GM18858 (cell line): Measurements from ENCODE around the gene SCD5.

Source experiments
- ATAC-seq: cut with Tn5 transposase; IDR thresholded peaks from one replicate; pipeline ENCODE4 v1.9.1; 2021; ENCODE audit not compliant: unreplicated experiment

Gene SCD5

GRCh38 chr4:82797405-82798111 lies 1.0 kb downstream of the SCD5 start:
- no peak for ATAC-seq

- no peak for ATAC-seq
Measured at GRCh38 chr4:82797040-82797404, 1.6 kb downstream of the SCD5 start.

GRCh38 chr4:82792912-82793649 lies 5.5 kb downstream of the SCD5 start:
- ATAC-seq: no peak

- no peak for ATAC-seq
Measured at GRCh38 chr4:82791179-82791578, 7.4 kb downstream of the SCD5 start.

DNA sequence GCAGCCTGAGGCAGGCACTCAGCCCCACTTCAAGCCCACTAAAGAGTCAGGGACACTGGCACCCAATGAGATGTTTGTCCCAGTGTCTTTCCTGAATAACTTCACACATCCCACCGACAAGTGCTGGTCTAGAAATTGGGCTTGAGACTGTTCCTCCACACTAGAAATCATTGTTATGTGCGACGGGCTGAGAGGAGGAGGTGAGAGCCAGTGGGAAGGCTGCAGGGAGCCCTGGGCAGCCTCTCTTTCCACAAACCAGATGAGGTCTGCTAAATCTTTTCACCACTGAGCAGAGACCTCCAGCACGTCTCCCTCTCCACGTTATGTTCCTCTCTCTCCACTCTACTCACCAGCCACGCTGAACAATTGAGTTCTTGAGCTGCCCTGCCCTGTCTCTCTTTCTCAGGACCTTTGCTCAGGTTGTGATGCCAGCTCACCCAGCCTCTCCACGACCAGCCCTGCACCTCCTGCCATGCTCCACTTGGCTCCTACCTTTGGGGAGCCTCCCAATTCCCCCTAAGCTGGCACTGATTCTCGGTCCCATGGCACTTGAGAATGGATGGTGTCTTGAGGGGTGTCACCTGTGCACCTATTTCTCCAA lies 8.4 kb downstream of the SCD5 start:
- ATAC-seq: no peak

GRCh38 chr4:82789025-82789776 lies 9.4 kb downstream of the SCD5 start:
- no peak for ATAC-seq

GRCh38 chr4:82787342-82787741 lies 11.3 kb downstream of the SCD5 start:
- no peak for ATAC-seq

- ATAC-seq: no peak
Measured at GRCh38 chr4:82786828-82787227, 11.8 kb downstream of the SCD5 start.

- ATAC-seq: no peak
Measured at GRCh38 chr4:82785611-82786400, 12.8 kb downstream of the SCD5 start.

DNA sequence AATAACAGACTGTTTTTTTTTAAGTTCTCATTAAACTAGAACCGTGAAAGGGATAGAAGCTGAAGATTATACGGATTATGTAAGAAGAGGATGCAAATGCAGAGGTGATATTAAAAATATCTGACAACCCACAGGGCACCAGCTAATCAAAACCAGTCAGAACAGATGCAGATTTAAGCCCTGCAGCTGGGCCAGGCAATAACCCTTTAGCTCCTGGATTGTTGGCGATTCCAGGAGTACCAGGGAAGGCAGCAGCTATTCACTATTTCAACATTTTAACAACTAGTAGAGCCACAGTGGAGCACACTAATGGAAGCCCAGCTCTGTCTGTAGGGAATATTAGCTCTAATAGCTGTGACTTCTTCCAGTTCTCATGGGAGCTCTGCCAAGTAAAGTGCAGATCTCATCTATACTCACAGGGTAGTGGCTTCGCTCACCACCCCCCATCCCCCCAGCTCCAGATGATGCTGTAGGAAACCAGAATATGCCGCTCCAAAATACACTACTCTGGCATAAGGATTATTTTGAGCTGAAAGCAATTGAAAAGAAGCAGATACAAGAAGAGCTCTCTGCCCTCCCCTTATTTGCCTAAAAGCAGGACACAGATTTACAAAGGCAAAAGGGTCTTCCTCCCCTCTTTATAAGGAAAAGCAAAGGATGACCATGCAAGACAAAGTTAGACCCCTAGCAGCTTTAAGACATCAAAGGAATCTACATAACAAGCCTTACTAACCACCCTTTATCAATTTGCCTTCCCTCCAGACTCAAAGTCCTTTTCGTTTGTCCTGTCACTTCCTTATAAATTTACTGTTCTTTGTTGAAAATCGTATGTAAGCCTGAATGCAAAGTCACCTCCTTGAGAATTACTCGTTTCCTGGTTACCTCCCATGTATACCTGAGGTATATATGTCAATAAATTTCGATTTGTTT lies 13.7 kb downstream of the SCD5 start:
- ATAC-seq: no peak

DNA sequence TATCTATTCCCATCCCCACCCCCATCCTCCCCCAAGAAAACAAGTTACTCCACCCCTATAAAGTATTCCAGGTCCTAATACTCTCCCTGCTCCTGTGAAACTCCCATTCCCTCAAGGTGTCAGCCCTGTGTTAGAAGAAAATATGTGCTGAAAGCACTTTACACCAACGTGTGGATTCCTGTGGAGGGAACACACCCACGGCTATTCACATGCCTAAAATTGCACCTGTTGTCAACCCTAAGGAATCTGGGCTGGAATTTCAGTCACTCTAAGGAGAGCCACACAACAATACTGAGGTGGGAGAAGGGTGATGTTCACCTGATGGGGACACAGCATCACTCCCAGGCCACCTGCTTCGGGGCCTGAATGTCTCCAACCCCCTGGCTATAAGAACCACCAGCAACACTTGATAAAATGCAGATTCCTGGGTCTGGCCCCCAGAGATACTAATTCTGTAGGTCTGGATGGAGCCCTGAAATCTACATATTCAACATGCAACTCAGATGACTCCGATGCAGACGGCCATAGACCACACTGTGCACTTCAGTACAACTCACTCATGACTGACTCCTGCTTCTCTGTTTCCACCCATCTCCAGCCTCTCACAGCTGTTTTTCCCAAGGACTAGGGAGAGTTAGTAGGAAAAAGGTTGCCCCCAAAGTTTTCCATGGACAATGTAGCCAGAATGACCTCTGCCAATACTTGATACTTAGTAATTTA lies 15.8 kb downstream of the SCD5 start:
- ATAC-seq: no peak

DNA sequence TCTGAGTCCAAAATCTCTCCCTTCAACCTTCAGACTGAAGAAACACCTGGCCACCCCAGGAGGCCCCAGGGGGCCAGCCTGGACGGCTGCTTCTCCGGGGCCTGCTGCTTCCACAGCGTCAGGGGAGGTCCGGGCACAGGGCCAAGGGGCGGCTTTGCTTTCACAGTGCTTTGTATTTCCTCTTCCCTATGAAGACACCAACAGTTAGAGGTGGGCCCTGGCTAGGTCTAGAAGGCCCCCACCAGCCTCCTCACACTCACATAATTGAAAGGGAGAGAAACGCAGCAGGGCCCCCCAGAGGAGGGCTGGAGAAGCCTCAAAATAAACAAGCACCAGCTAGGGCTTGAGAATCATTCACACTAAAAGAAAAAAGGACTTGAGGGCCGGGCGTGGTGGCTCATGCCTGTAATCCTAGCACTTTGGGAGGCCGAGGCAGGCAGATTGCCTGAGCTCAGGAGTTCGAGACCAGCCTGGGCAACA lies 17.8 kb downstream of the SCD5 start:
- no peak for ATAC-seq

DNA sequence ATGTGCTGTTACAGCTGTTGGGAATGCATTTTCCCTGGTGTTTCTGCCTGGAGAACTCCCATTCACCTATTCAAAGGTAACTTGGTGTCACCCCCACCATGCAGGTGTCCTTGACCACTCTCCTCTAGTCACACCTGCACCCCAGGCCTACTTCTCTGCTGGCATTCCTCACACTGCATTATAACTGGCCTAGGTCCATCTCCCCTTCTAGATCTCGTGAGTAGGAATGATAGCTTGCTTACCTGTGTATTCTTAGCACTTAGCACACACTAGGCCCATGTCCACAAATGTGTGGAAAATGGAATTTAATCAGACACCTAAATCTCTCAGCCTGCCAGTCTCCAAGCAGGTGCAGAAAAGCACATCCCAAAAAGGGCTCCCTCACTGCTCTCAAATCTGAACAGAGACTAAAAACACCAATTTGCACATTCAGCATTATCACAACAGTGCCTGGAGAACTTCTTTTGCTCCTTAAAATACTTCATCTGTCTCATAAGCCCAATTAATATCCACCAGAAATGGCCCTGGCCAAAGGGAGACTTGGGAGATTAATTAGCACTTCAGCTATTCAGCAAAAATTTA lies 18.3 kb downstream of the SCD5 start:
- ATAC-seq: no peak

DNA sequence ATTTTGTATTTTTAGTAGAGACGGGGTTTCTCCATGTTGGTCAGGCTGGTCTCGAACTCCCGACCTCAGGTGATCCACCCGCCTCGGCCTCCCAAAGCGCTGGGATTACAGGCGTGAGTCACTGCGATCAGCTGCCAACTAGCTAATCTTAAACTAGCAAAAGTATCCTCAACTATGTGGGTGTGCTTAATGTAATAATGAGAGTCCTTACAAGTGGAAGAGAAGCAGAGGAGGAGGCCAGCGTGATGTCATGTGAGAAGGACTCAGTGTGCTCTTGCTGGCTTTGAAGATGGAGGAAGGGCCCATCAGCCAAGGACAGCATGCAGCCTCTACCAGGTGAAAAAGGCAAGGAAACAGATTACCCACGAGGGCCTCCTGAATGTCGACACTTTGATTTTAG lies 19.6 kb downstream of the SCD5 start:
- ATAC-seq: no peak

GRCh38 chr4:82777857-82778525 lies 20.6 kb downstream of the SCD5 start:
- no peak for ATAC-seq

GRCh38 chr4:82776925-82777542 lies 21.6 kb downstream of the SCD5 start:
- ATAC-seq: no peak

DNA sequence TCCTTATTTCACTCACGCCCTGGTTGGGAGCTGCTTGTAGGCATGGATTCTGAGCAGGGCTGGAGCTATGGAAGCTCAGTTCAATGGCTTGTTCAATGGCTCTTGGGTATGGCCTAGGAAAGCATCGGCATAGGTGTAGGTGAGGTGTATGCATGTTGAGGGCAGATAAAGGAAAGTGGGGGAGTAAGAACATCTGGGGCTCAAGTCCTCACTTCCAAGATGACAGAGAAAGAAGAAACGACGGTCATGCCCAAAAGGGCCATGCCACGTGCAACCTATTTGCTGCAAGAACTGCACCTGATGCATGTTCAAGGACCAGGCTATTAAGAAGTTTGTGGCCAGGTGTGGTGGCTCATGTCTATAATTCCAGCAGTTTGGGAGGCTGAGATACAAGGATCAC lies 23.4 kb downstream of the SCD5 start:
- ATAC-seq: no peak
